Measurements from ENCODE around the gene PRRT1.

Gene PRRT1

DNA sequence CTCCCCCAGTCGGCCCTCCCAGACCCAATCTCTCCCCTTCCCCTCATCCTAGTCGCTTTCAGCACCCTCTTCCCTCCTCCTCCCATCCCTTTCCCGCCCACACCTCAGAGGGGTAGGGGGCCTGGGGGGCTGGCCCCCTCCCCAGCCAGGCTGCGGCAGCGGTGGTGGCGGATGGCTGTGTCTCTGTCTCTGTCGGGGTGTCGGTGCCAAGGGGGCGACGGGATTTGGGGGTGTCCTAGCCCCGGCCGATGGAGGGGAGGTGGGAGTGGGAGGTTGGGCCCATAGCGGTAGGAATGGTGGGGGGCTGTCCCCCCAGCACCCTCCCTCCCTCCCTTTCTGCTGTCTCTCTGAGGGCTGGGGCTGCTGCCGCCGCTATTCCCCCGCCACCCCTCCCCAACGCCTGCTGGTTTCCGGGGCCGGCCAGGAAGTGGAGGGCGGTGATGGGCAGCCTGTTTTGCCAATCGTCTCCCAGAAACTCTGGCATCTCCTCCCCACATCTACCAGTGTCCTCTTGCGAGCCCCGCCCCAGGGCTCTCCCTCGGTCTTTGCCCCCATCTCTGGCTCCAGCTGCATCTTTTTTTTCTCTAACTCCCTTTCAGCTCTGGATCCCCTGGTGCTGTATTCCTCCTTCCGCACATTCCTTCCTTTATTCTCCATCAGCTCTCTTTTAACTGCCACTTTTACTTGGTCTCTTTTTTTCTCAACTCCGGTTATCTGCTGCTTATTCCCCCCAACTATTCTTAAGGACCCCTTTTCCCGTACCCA, 24.2 kb upstream of the PRRT1 start, which contains the start of gene AGPAT1:
Gene AGPAT1 (minus strand): TSS at position 374 of the 765 bp plus-strand sequence. CDS start 4,588 bp downstream, outside the sequence.
- Histone ChIP-seq H3K4me3 (ENCODE audit: low read length) (peak within 1 kb of the TSS; percentile 62), H3K9me3 (ENCODE audit: low read length) (no peaks in the 10 kb centered on the region), H2AFZ (ENCODE audit: low read depth, low read length) (no peak within 1 kb of the TSS), H3K4me1 (ENCODE audit: insufficient read depth, low read length) (peaks cover 37% of the 10 kb centered on the region), H3K36me3 (ENCODE audit: insufficient read depth, low read length) (peaks cover 20% of the 10 kb centered on the region), H3K27me3 (ENCODE audit: insufficient read depth, low read length) (no peaks in the 10 kb centered on the region)

DNA sequence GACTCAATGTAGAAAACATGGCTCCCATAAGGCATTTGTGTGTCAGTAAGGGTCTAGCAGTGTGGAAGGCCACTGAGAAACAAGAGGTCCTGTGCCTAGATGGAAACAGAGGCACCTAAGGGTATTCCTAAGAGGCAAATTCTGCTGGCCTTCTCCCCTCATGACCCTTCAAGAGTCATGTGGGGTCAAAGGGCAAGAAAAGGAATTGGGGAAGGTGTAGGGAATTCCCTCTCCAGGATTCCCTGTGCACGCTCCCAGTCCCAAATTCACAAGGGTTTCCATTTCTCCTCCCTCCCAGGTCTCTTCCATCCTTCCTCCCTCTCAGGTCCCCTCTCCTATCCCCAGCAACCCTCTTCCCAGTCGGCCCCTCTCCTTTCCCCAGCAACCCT, 23.6 kb upstream of the PRRT1 start:
- peaks cover 23% of the 10 kb centered on the region for H3K36me3 ChIP-seq (ENCODE audit: insufficient read depth, low read length)

DNA sequence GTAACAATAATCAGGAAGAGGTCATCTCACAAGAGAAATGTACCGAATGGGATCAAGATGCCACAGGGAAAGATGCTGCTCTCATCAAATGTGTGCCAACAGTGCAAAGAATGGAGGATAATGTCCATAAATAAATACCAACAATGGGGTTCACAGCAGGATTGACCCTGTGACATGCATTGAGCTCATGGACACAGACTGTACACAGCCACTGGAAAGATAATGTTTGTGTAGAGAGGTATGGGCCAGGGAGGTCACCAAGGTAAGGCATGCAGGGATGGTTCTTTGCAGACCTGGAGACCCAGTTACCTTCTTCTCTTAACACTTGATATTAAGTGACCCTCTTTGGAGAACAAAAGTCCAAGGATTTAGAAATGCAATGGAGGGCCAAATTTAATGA, 22.7 kb upstream of the PRRT1 start:
- Histone ChIP-seq H3K4me1 (ENCODE audit: insufficient read depth, low read length) (peaks cover 32% of the 10 kb centered on the region), H3K4me3 (ENCODE audit: low read length) (peak overlapping the region; percentile 62), H3K9me3 (ENCODE audit: low read length) (no peaks in the 10 kb centered on the region), H2AFZ (ENCODE audit: low read depth, low read length) (no peak overlapping the region), H3K36me3 (ENCODE audit: insufficient read depth, low read length) (peaks cover 28% of the 10 kb centered on the region), H3K27me3 (ENCODE audit: insufficient read depth, low read length) (no peaks in the 10 kb centered on the region)

More for the DNA sequence above, 23.6 kb upstream of the PRRT1 start:
- H3K27me3 ChIP-seq (ENCODE audit: insufficient read depth, low read length), result no peaks in the 10 kb centered on the region
- no peak overlapping the region for H2AFZ ChIP-seq (ENCODE audit: low read depth, low read length)
- peak overlapping the region; percentile 62 for H3K4me3 ChIP-seq (ENCODE audit: low read length)
- no peaks in the 10 kb centered on the region for H3K9me3 ChIP-seq (ENCODE audit: low read length)
- peaks cover 37% of the 10 kb centered on the region for H3K4me1 ChIP-seq (ENCODE audit: insufficient read depth, low read length)

DNA sequence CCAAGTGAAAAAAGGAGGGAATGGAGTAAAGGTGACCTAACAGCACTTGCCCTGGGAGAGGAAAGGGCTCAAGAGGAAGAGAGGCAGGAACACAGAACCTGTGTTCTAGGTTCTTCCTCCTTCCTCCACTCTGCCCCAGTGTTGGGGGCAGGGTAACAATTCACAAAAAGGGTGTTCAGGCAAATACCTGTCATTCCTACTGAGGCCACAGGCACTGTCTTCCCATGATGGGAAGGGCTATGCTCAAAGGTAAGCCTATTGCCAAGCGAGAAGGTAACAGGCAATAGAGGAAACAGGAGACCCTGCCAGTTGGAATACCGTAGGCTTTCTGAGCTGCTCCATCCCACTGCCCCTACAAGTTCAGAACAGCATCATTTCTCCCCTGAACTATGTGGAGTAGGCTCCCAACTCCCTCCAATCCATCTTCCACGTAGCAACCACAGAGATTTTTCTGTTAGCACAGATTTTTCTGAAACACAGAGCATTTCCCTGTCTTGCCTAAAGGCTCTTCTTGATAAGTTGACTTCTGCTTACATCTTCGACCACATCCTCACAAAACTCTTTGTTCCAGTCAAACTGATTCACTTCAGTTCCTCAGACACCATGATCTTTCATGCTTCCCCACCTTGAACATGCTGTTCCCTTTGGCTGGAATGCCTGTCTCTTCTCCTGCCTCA, 21.4 kb upstream of the PRRT1 start:
- Histone ChIP-seq H3K9me3 (ENCODE audit: low read length) (no peaks in the 10 kb centered on the region), H3K36me3 (ENCODE audit: insufficient read depth, low read length) (peaks cover 38% of the 10 kb centered on the region), H3K4me1 (ENCODE audit: insufficient read depth, low read length) (peaks cover 23% of the 10 kb centered on the region), H3K27me3 (ENCODE audit: insufficient read depth, low read length) (no peaks in the 10 kb centered on the region), H2AFZ (ENCODE audit: low read depth, low read length) (no peak overlapping the region), H3K4me3 (ENCODE audit: low read length) (no peak overlapping the region)

DNA sequence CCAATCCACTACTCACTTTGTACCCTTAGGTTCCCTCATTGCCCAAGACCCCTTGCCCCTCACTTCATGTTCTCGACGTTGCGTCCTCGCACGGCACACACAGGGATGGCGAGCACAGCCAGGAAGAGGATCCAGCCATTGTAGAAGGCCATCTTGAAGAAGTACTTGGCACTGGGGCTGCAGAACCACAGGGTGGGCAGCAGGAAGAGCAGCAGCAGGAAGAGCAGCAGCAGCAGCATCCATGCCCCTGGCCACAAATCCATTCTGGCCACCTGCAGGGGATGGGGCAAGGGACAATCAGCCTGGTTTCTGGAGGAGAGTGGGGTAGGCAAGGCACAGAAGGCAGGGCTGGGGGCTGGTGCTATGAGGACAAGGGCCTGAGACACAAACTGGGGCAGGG, 19.5 kb upstream of the PRRT1 start:
- Histone ChIP-seq H3K27me3 (ENCODE audit: insufficient read depth, low read length) (no peaks in the 10 kb centered on the region), H3K4me1 (ENCODE audit: insufficient read depth, low read length) (peaks cover 15% of the 10 kb centered on the region), H3K4me3 (ENCODE audit: low read length) (no peak overlapping the region), H2AFZ (ENCODE audit: low read depth, low read length) (no peak overlapping the region), H3K9me3 (ENCODE audit: low read length) (no peaks in the 10 kb centered on the region), H3K36me3 (ENCODE audit: insufficient read depth, low read length) (peaks cover 55% of the 10 kb centered on the region)

DNA sequence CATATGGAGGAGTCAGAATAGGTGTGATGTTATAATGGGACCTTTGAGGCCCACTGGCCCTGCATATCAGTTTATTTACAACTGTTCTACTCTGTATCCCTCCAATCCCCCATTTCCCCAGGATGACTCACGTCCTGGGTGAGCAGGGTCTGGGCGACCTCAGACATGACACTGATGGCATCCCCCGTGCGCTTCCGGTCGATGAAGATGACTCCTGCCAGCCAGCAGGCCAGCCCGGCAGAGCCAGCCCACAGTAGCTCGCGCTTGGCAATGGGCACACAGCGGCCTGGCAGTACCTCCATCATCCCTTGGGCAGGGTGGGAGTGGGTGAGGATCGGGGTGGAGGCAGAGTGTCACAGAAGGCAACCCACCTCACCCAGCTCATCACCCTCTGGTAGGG, 18.6 kb upstream of the PRRT1 start:
- Histone ChIP-seq H2AFZ (ENCODE audit: low read depth, low read length) (no peak overlapping the region), H3K27me3 (ENCODE audit: insufficient read depth, low read length) (no peaks in the 10 kb centered on the region), H3K4me3 (ENCODE audit: low read length) (no peak overlapping the region), H3K9me3 (ENCODE audit: low read length) (no peaks in the 10 kb centered on the region), H3K36me3 (ENCODE audit: insufficient read depth, low read length) (peaks cover 59% of the 10 kb centered on the region), H3K4me1 (ENCODE audit: insufficient read depth, low read length) (peaks cover 14% of the 10 kb centered on the region)

DNA sequence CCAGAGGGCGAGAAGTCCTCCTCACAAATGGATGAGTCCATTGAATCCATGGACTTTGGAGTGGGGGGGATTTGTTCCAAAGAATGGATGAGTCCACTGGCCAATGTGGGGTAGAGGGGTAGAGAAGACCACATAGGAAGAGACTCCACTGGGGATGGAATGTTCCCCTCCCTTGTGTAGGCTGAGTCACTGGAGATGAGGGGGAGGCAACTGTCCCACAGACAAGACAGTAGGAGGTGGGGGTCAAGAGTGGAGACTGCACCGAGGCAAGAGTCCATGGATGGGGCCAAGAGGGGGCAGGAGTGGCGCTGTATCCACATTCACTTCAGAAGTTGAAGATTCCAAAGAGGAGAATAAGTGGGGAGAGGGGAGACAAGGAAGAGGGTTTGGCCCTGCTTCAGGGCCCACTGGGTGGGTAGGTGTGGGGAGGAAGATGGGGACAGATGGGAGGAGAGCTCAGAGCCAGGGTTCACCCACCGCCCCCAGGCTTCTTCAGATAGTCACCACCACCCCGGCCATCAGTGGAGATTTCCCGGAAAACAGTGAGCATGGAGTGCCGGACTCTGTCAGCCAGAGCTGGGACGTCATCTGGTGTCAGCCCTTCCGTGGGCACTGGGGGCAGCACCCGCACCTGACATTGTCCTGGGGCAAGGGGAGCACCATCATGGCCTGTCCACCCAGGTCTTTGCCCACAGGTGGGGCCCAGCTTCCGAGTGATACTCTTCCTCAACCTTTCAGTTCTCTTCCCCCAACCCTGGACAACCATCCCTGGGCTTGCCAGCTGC, 17.3 kb upstream of the PRRT1 start:
- H3K4me3 ChIP-seq (ENCODE audit: low read length), result no peak overlapping the region
- peaks cover 54% of the 10 kb centered on the region for H3K36me3 ChIP-seq (ENCODE audit: insufficient read depth, low read length)
- H3K4me1 ChIP-seq (ENCODE audit: insufficient read depth, low read length), result peaks cover 6% of the 10 kb centered on the region
- H3K27me3 ChIP-seq (ENCODE audit: insufficient read depth, low read length), result no peaks in the 10 kb centered on the region
- H2AFZ ChIP-seq (ENCODE audit: low read depth, low read length), result no peak overlapping the region
- H3K9me3 ChIP-seq (ENCODE audit: low read length), result no peaks in the 10 kb centered on the region

DNA sequence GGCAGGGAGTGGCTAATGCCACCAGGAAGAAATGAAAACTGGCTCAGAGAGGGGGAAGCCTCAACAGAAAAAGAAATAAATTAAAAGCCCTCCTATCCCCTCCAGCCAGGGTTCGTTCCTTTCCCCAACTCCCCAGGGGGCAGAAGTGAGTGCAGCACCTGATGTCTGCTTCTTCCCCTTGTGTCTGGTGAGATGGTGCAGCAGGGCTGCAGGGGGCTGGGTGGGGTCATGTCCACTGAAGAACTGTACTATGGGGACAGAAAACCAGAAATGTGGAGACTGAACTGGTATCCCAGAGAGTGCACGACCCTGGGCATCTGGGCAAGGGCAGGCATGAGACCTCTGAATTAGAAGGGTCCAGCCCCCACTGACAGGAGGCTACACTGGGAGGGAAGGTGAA, 16.6 kb upstream of the PRRT1 start:
- Histone ChIP-seq H3K36me3 (ENCODE audit: insufficient read depth, low read length) (peaks cover 55% of the 10 kb centered on the region), H2AFZ (ENCODE audit: low read depth, low read length) (no peak overlapping the region), H3K27me3 (ENCODE audit: insufficient read depth, low read length) (no peaks in the 10 kb centered on the region), H3K4me1 (ENCODE audit: insufficient read depth, low read length) (peaks cover 10% of the 10 kb centered on the region), H3K4me3 (ENCODE audit: low read length) (no peak overlapping the region), H3K9me3 (ENCODE audit: low read length) (no peaks in the 10 kb centered on the region)

DNA sequence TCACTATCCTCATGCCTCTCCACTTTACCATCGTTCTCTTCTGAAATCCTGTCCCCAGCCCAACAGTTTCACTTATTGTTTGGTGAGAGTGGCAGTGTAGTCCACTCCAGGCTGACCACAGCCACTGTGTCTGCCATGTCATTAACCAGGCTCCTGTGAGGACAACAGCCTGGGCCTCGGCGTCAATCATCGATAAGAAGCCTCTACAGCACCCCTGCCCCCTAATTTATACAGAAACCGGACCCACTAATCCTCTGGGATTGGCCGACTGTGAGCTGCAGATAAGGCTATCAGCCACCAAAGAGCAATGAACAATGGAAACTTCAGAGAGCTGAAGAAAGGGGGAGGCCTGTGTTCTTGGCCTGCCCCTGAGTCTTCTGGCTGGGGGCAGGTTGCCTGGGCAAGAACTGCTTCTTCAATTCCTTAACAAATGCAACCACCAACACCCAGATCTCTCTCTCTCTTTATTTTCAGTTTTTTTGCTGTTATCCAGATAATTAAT, 16.1 kb upstream of the PRRT1 start:
- Histone ChIP-seq H2AFZ (ENCODE audit: low read depth, low read length) (no peak overlapping the region), H3K27me3 (ENCODE audit: insufficient read depth, low read length) (no peaks in the 10 kb centered on the region), H3K4me1 (ENCODE audit: insufficient read depth, low read length) (peaks cover 10% of the 10 kb centered on the region), H3K4me3 (ENCODE audit: low read length) (no peak overlapping the region), H3K9me3 (ENCODE audit: low read length) (no peaks in the 10 kb centered on the region), H3K36me3 (ENCODE audit: insufficient read depth, low read length) (peaks cover 56% of the 10 kb centered on the region)

DNA sequence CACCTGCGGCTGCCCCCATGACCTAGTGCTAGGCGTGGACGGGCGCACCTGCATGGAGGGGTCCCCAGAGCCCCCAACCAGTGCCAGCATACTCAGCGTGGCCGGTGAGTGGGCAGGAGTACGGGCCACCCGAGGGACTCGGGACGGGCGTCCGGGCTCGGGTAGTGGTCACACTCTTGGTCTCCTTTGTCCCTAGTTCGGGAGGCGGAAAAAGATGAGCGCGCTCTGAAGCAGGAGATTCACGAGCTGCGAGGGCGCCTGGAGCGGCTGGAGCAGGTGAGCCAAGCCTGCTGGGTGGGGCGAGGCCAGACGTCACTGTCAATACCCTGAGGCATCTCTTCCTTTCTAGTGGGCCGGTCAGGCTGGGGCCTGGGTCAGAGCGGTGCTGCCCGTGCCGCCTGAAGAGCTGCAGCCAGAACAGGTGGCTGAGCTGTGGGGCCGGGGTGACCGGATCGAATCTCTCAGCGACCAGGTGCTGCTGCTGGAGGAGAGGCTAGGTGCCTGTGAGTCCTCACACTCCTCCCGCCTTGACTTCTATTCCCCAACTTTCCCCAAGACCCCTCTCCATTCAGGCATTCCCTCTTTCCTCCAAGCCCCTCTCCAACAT, 15.5 kb upstream of the PRRT1 start:
- no peak overlapping the region for H3K4me3 ChIP-seq (ENCODE audit: low read length)
- no peaks in the 10 kb centered on the region for H3K9me3 ChIP-seq (ENCODE audit: low read length)
- H2AFZ ChIP-seq (ENCODE audit: low read depth, low read length), result no peak overlapping the region
- H3K4me1 ChIP-seq (ENCODE audit: insufficient read depth, low read length), result peaks cover 10% of the 10 kb centered on the region
- H3K27me3 ChIP-seq (ENCODE audit: insufficient read depth, low read length), result no peaks in the 10 kb centered on the region
- H3K36me3 ChIP-seq (ENCODE audit: insufficient read depth, low read length), result peaks cover 62% of the 10 kb centered on the region

DNA sequence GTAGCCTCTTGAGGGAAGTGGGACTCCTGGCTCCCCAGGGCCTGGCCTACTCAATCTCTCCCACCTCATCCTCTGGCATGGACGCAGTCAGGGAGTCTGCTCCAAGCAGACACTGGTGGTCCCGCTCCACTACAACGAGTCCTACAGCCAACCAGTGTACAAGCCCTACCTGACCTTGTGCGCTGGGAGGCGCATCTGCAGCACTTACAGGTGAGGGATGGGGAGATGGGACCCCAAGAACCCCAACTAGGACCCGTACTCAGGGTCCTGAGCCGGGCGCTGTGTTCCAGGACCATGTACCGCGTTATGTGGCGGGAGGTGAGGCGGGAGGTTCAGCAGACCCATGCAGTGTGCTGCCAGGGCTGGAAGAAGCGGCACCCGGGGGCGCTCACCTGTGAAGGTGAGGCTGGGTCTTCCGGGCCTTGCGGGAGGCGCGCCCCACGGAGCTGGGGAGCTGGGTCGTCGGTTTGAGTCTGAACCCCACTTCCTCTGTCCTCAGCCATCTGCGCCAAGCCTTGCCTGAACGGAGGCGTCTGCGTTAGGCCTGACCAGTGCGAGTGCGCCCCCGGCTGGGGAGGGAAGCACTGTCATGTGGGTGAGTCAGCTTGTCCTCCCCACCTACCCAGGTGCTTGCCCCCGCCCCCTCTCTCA, 14.8 kb upstream of the PRRT1 start:
- H3K36me3 ChIP-seq (ENCODE audit: insufficient read depth, low read length), result peaks cover 63% of the 10 kb centered on the region
- H3K4me1 ChIP-seq (ENCODE audit: insufficient read depth, low read length), result peaks cover 10% of the 10 kb centered on the region
- H3K9me3 ChIP-seq (ENCODE audit: low read length), result no peaks in the 10 kb centered on the region
- no peak overlapping the region for H2AFZ ChIP-seq (ENCODE audit: low read depth, low read length)
- H3K27me3 ChIP-seq (ENCODE audit: insufficient read depth, low read length), result no peaks in the 10 kb centered on the region
- H3K4me3 ChIP-seq (ENCODE audit: low read length), result no peak overlapping the region

DNA sequence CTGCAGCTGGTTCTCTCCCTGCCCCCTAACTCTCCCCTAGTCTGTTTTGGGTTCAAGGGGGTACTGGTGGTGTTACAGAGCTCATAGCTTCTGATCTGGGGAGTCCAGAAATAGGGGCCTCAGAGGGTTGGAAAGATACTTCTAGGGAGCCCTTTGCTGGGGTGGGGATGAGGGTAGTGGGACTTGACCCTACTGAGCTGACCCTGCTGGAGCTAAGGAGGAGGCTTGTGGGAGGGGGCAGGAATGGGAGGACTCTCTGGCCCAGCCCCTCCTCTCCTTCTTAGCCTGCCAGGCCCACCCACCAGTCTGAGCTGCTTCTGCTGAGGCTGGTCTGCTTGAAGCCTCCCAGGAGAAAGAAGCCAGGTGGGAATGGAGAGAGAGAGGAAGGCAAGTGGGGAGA, 12.6 kb upstream of the PRRT1 start, which contains the start of gene EGFL8:
Gene EGFL8 (plus strand): TSS at position 301 of the 400 bp plus-strand sequence. CDS start 1,571 bp downstream, outside the sequence.
- peaks cover 10% of the 10 kb centered on the region for H3K4me1 ChIP-seq (ENCODE audit: insufficient read depth, low read length)
- peaks cover 43% of the 10 kb centered on the region for H3K36me3 ChIP-seq (ENCODE audit: insufficient read depth, low read length)

More for the DNA sequence above, 12.6 kb upstream of the PRRT1 start, which contains the start of gene EGFL8:
- Histone ChIP-seq H3K4me3 (ENCODE audit: low read length) (no peak within 1 kb of the TSS), H3K9me3 (ENCODE audit: low read length) (no peaks in the 10 kb centered on the region), H3K27me3 (ENCODE audit: insufficient read depth, low read length) (no peaks in the 10 kb centered on the region), H2AFZ (ENCODE audit: low read depth, low read length) (no peak within 1 kb of the TSS)

Measured in neuron (in vitro differentiated cells).